SK-N-SH (cell line): ENCODE results near the gene FREY1. TPM values are rescaled to one million over a fixed set of nuclear protein-coding genes. Genes with fewer than 3 reads are reported as not detected.

ENCODE experiments used
- CTCF ChIA-PET: fragments of 300-600, 350-600 bp; formaldehyde crosslinking; extraction: SDS; loops from one replicate; lab custom pipeline; 2021; lab: Yijun Ruan, JAX
- POLR2A ChIA-PET: fragments of 350-600 bp; sonication (Branson Sonifier 250); formaldehyde crosslinking; extraction: SDS; loops from one replicate; lab custom pipeline; 2020; ENCODE audit warnings: antibody characterized with exemption, inconsistent platforms; lab: Yijun Ruan, JAX
- DNase-seq: peaks from one replicate; pipeline ENCODE4 v3.0.0; 2012
- H2AFZ ChIP-seq: fragments of 200-600 bp; sonication (generic); 2 replicates; pipeline ENCODE4 v1.8.1; 2016; ENCODE audit warnings: antibody characterized with exemption, mild to moderate bottlenecking, low read depth
- H3F3A ChIP-seq: fragments of 200-600 bp; sonication (generic); replicated peaks from 2 replicates; pipeline ENCODE3; 2016; ENCODE audit warnings: antibody characterized with exemption, mild to moderate bottlenecking; ENCODE audit not compliant: insufficient read depth
- H3K27ac ChIP-seq, 2 experiments: fragments of 200-500 bp in 1 of 2; fragments of 200-600 bp in 1 of 2; sonication (Bioruptor generic) in 1 of 2; sonication (generic), shearing (Covaris generic) in 1 of 2; 2 replicates each; pipeline versions ENCODE4 v1.5.1 to v1.6.1; 2014 to 2016; ENCODE audit warnings: low read depth in 2 of 2, inconsistent platforms in 1 of 2, low read length in 1 of 2, mild to moderate bottlenecking in 1 of 2, mixed read lengths in 1 of 2
- H3K27me3 ChIP-seq: fragments of 200-600 bp; sonication (generic), shearing (Covaris generic); 2 replicates; pipeline ENCODE4 v1.6.1; 2016; ENCODE audit warnings: mixed run types; ENCODE audit not compliant: insufficient read depth
- H3K36me3 ChIP-seq, 2 experiments: fragments of 200-500 bp in 1 of 2; fragments of 200-600 bp in 1 of 2; sonication (Bioruptor generic) in 1 of 2; sonication (generic) in 1 of 2; replicated peaks in 1 of 2; 2 replicates each; pipeline versions ENCODE3 to v1.5.1; 2014 to 2016; ENCODE audit warnings: low read length in 1 of 2, mild to moderate bottlenecking in 1 of 2; ENCODE audit not compliant: insufficient read depth in 2 of 2, control insufficient read depth in 1 of 2
- H3K4me1 ChIP-seq, 2 experiments: fragments of 200-500 bp in 1 of 2; fragments of 200-600 bp in 1 of 2; sonication (Bioruptor generic) in 1 of 2; sonication (generic), shearing (Covaris generic) in 1 of 2; 2 replicates each; pipeline versions ENCODE4 v1.5.1 to v1.6.1; 2014 to 2016; ENCODE audit warnings: low read depth in 1 of 2, low read length in 1 of 2, mixed run types in 1 of 2; ENCODE audit not compliant: insufficient read depth in 2 of 2, control insufficient read depth in 1 of 2
- H3K4me2 ChIP-seq: fragments of 200-600 bp; sonication (generic), shearing (Covaris generic); 2 replicates; pipeline ENCODE4 v1.6.1; 2017; ENCODE audit warnings: mixed run types
- H3K4me3 ChIP-seq, 2 experiments: fragments of 200-500 bp in 1 of 2; fragments of 200-600 bp in 1 of 2; sonication (Bioruptor generic) in 1 of 2; sonication (generic), shearing (Covaris generic) in 1 of 2; 2 replicates each; pipeline versions ENCODE4 v1.5.1 to v1.8.1; 2014 to 2016; ENCODE audit warnings: low read depth in 2 of 2, inconsistent platforms in 1 of 2, low read length in 1 of 2, mild to moderate bottlenecking in 1 of 2, mixed read lengths in 1 of 2, moderate library complexity in 1 of 2
- H3K79me2 ChIP-seq: fragments of 200-600 bp; sonication (generic); 2 replicates; pipeline ENCODE4 v1.8.1; 2017; ENCODE audit warnings: mild to moderate bottlenecking; ENCODE audit not compliant: insufficient read depth
- H3K9ac ChIP-seq: fragments of 200-600 bp; sonication (generic); 2 replicates; pipeline ENCODE4 v1.6.1; 2017; ENCODE audit warnings: mixed run types
- H3K9me2 ChIP-seq: fragments of 200-600 bp; sonication (generic); 2 replicates; pipeline ENCODE4 v1.6.1; 2017; ENCODE audit warnings: mixed run types
- H3K9me3 ChIP-seq: fragments of 200-600 bp; sonication (generic); 2 replicates; pipeline ENCODE4 v1.6.1; 2017; ENCODE audit warnings: mixed run types, mild to moderate bottlenecking, moderate library complexity
- H4K20me1 ChIP-seq: fragments of 200-600 bp; sonication (generic); 2 replicates; pipeline ENCODE4 v1.6.1; 2017; ENCODE audit warnings: mild to moderate bottlenecking, mixed run types; ENCODE audit not compliant: insufficient read depth
- CHD2 ChIP-seq: fragments of 150-350 bp; IDR thresholded peaks from 2 replicates; pipeline ENCODE4 v1.6.1; 2018; ENCODE audit warnings: low read length; ENCODE audit not compliant: partially characterized antibody
- ELF1 ChIP-seq: IDR thresholded peaks from 2 replicates; pipeline ENCODE4 v1.4.0; 2012
- EZH2phosphoT487 ChIP-seq: fragments of 200-600 bp; sonication (generic); IDR thresholded peaks from 2 replicates; pipeline ENCODE4 v1.6.1; 2017; ENCODE audit warnings: low read depth, mixed run types, mild to moderate bottlenecking, antibody characterized with exemption, moderate library complexity, borderline replicate concordance
- FOXM1 ChIP-seq: IDR thresholded peaks from 2 replicates; pipeline ENCODE4 v1.4.0; 2012; ENCODE audit warnings: low read depth, mild to moderate bottlenecking
- MAX ChIP-seq: IDR thresholded peaks from 2 replicates; pipeline ENCODE4 v1.4.0; 2012; ENCODE audit warnings: low read depth
- POLR2AphosphoS5 ChIP-seq: IDR thresholded peaks from 2 replicates; pipeline ENCODE4 v1.6.1; 2012; ENCODE audit warnings: low read depth, low read length
- RXRA ChIP-seq: IDR thresholded peaks from 2 replicates; pipeline ENCODE4 v1.4.0; 2012; ENCODE audit warnings: low read depth, mild to moderate bottlenecking, borderline replicate concordance
- SMC3 ChIP-seq: IDR thresholded peaks from 2 replicates; pipeline ENCODE4 v1.6.1; 2012; ENCODE audit warnings: low read depth, low read length, improper control_type of control experiment
- TAF1 ChIP-seq: IDR thresholded peaks from 2 replicates; pipeline ENCODE4 v1.6.1; 2012; ENCODE audit warnings: low read depth, mild to moderate bottlenecking, low read length, moderate library complexity, borderline replicate concordance
- TCF12 ChIP-seq: IDR thresholded peaks from 2 replicates; pipeline ENCODE4 v1.4.0; 2012
- YY1 ChIP-seq: IDR thresholded peaks from 2 replicates; pipeline ENCODE4 v1.4.0; 2012; ENCODE audit warnings: low read depth, mild to moderate bottlenecking
- WGBS: methylation state at CpG from one replicate; pipeline ENCODE4 v1.1.6; 2017; ENCODE audit warnings: low lambda C conversion rate; 5-methylcytosine and 5-hydroxymethylcytosine counted together
- polyA plus RNA-seq, 3 experiments: library from polyadenylated mRNA; depleted of rRNA; stranded (reverse); fragments of >200 nt; gene quantifications; 2 replicates each; pipeline ENCODE4 v1.2.3, GENCODE V29; 2012
- TF ChIP-seq, protein P1 (sequence below): IDR thresholded peaks from 2 replicates; pipeline ENCODE4 v1.4.0; 2012; ENCODE audit warnings: low read depth, borderline replicate concordance
- TF ChIP-seq, protein P2 (sequence below): fragments of 150-350 bp; IDR thresholded peaks from 2 replicates; pipeline ENCODE4 v1.6.1; 2017; ENCODE audit warnings: antibody characterized with exemption, low read length, low read depth, borderline replicate concordance
- TF ChIP-seq, protein P3 (sequence below): IDR thresholded peaks from 2 replicates; pipeline ENCODE4; 2012
- TF ChIP-seq, protein P4 (sequence below): IDR thresholded peaks from 2 replicates; pipeline ENCODE4 v1.4.0; 2012; ENCODE audit warnings: low read depth, borderline replicate concordance
- TF ChIP-seq, protein P5 (sequence below): IDR thresholded peaks from 2 replicates; pipeline ENCODE4 v1.6.1; 2012; ENCODE audit warnings: mild to moderate bottlenecking, low read depth, low read length, moderate library complexity

FREY1 gene
- polyA plus RNA-seq, 1 of the 3 experiments (the other 2 are of a cell fraction), result 0.30 TPM

GRCh38 chr11:45860348-45860747 lies 46.7 kb downstream of the FREY1 start:
- Histone ChIP-seq H3K27me3 (no peaks in the 10 kb centered on the region), H4K20me1 (0 out of 2 replicates have a peak, but pooled peaks cover 7% of the 10 kb centered on the region), H2AFZ (no peak overlapping the region), H3K36me3 (peaks cover 36 to 38% of the 10 kb centered on the region in 2 experiments), H3K4me3 (no peak overlapping the region), H3K79me2 (no peaks in the 10 kb centered on the region; the same call in 1 of the 2 replicates), H3K4me2 (no peak overlapping the region; the same call in 1 of the 2 replicates), H3K27ac (peak overlapping the region; percentile 64 to 95), H3F3A (peaks cover 15% of the 10 kb centered on the region), H3K9ac (no peak overlapping the region; the same call in 1 of the 2 replicates), H3K4me1 (peaks cover 36 to 45% of the 10 kb centered on the region in 2 experiments), H3K9me3 (no peaks in the 10 kb centered on the region), H3K9me2 (no peaks in the 10 kb centered on the region)
- TF ChIP-seq CHD2 (no peak), TAF1 (no peak), ELF1 (no peak), MAX (no peak), FOXM1 (no peak), YY1 (no peak), TCF12 (no peak), POLR2AphosphoS5 (no peak), RXRA (no peak), SMC3 (no peak), EZH2phosphoT487 (no peak)
- TF ChIP-seq, protein P1, sequence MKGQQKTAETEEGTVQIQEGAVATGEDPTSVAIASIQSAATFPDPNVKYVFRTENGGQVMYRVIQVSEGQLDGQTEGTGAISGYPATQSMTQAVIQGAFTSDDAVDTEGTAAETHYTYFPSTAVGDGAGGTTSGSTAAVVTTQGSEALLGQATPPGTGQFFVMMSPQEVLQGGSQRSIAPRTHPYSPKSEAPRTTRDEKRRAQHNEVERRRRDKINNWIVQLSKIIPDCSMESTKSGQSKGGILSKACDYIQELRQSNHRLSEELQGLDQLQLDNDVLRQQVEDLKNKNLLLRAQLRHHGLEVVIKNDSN, result no peak
- TF ChIP-seq, protein P2, sequence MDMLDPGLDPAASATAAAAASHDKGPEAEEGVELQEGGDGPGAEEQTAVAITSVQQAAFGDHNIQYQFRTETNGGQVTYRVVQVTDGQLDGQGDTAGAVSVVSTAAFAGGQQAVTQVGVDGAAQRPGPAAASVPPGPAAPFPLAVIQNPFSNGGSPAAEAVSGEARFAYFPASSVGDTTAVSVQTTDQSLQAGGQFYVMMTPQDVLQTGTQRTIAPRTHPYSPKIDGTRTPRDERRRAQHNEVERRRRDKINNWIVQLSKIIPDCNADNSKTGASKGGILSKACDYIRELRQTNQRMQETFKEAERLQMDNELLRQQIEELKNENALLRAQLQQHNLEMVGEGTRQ, result no peak
- TF ChIP-seq, protein P3, sequence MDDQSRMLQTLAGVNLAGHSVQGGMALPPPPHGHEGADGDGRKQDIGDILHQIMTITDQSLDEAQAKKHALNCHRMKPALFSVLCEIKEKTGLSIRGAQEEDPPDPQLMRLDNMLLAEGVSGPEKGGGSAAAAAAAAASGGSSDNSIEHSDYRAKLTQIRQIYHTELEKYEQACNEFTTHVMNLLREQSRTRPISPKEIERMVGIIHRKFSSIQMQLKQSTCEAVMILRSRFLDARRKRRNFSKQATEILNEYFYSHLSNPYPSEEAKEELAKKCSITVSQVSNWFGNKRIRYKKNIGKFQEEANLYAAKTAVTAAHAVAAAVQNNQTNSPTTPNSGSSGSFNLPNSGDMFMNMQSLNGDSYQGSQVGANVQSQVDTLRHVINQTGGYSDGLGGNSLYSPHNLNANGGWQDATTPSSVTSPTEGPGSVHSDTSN, result no peak
- TF ChIP-seq, protein P4, sequence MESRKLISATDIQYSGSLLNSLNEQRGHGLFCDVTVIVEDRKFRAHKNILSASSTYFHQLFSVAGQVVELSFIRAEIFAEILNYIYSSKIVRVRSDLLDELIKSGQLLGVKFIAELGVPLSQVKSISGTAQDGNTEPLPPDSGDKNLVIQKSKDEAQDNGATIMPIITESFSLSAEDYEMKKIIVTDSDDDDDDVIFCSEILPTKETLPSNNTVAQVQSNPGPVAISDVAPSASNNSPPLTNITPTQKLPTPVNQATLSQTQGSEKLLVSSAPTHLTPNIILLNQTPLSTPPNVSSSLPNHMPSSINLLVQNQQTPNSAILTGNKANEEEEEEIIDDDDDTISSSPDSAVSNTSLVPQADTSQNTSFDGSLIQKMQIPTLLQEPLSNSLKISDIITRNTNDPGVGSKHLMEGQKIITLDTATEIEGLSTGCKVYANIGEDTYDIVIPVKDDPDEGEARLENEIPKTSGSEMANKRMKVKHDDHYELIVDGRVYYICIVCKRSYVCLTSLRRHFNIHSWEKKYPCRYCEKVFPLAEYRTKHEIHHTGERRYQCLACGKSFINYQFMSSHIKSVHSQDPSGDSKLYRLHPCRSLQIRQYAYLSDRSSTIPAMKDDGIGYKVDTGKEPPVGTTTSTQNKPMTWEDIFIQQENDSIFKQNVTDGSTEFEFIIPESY, result no peak
- TF ChIP-seq, protein P5, sequence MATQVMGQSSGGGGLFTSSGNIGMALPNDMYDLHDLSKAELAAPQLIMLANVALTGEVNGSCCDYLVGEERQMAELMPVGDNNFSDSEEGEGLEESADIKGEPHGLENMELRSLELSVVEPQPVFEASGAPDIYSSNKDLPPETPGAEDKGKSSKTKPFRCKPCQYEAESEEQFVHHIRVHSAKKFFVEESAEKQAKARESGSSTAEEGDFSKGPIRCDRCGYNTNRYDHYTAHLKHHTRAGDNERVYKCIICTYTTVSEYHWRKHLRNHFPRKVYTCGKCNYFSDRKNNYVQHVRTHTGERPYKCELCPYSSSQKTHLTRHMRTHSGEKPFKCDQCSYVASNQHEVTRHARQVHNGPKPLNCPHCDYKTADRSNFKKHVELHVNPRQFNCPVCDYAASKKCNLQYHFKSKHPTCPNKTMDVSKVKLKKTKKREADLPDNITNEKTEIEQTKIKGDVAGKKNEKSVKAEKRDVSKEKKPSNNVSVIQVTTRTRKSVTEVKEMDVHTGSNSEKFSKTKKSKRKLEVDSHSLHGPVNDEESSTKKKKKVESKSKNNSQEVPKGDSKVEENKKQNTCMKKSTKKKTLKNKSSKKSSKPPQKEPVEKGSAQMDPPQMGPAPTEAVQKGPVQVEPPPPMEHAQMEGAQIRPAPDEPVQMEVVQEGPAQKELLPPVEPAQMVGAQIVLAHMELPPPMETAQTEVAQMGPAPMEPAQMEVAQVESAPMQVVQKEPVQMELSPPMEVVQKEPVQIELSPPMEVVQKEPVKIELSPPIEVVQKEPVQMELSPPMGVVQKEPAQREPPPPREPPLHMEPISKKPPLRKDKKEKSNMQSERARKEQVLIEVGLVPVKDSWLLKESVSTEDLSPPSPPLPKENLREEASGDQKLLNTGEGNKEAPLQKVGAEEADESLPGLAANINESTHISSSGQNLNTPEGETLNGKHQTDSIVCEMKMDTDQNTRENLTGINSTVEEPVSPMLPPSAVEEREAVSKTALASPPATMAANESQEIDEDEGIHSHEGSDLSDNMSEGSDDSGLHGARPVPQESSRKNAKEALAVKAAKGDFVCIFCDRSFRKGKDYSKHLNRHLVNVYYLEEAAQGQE, result no peak
- POLR2A ChIA-PET, result interaction anchor here (1.1 to 1.2 kb wide), 2 partner anchors 13 to 58 kb away, joined by 5 to 6 read pairs; partner anchors contain the start of gene CRY2
- 100% methylated on average over 5 of the region's 5 CpGs for WGBS
- no peak for DNase-seq
- CTCF ChIA-PET, result interaction anchor here (0.8 to 8.1 kb wide), 6 partner anchors 12 to 140 kb away, joined by 3 to 118 read pairs (median 6); no protein-coding TSS in a partner anchor
